GM18520 (cell line): ENCODE measurements around the gene SMAD3.
A peak's percentile ranks its signal among the peaks of the same experiment; 100 is the strongest.
"Not testable (repeated sequence)": the region's sequence is repeated elsewhere in the genome, so short reads cannot be mapped to it uniquely, and the experiment has no call there.

ENCODE experiments used
- ATAC-seq: cut with Tn5 transposase; IDR thresholded peaks from one replicate; pipeline ENCODE4 v1.9.1; 2021; ENCODE audit not compliant: unreplicated experiment

The SMAD3 gene

DNA sequence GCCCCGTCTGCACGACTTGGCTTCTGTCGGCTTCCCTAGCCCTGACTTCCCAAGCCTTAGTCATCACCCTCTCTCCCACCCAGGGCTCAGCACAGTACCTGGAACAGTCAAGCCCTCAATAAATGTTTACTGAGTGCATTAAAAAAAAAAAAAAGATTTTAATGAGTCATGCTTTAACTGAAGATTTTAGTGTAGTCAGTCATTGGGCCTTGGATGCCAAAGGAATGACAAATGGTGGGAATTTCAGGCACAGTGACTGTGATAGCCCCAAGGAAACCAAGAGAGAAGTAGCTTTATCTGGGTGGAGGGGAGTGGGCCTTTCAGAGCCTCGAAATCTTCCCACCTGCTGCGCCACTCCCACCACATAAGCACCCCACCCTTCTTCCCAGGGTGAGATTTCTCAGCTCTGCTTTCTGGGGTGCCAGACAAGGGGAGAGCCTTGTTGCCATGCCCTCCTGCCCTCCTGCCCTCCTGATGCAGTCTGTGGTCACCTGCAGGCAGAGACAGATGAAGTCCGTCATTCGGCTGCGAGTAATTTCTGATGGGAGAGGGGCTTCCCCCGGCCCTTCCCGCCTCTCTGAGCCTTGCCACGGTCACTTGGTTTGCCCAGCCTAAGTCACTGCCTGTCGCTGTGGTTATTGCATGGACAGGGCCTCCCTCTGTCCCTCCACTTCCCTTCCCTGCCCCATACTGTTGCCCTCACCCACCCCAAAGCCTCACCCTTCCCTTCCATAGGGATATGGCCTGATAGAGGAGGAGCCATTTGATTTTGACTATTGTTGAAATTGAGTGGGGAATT lies 41.8 kb downstream of the SMAD3 start:
- no peak for ATAC-seq

- no peak for ATAC-seq
These were observed 42.9 kb downstream of the SMAD3 start for GRCh38 chr15:67108122-67108961.

DNA sequence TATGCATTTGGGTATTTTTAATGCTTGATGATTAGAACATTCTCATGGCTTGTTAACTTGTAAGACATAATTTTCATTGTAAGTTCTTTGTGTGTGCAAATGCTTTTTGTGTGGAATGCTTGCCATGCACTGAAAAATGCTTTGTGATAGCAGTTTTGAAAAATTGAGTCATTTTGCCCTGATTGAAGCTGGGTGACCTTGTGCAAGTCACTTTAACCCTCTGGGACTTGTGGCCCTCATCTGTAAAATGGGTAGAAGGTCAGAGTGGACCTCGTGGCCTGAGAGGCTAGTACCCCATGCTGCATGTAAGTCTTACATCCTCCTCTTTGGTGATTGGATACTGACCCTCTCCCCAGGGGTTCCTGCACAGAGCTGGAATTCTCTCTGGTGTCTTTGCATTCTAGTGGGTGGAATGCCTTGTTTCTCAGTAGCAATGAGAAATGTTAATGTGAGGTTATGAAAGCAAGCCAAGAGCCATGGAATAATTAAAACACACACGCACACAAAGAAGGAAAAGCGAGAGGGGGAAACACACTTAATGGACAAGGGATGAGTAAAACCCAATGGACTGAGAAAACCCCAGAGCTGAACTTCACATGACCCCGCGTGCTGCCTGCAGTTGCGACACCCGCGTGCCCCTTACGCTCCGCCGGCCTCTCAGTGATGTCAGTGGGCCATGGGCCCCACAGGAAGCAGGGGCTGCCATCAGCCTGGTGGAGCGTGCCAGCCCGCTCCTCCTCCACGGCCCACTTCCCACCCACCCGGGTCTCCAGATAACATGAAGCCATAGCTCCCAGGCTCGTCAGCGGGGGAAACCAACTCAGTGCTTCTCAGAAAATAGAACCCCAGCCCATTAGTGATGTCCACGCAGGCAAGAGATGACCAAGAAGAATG lies 44.0 kb downstream of the SMAD3 start:
- no peak for ATAC-seq

DNA sequence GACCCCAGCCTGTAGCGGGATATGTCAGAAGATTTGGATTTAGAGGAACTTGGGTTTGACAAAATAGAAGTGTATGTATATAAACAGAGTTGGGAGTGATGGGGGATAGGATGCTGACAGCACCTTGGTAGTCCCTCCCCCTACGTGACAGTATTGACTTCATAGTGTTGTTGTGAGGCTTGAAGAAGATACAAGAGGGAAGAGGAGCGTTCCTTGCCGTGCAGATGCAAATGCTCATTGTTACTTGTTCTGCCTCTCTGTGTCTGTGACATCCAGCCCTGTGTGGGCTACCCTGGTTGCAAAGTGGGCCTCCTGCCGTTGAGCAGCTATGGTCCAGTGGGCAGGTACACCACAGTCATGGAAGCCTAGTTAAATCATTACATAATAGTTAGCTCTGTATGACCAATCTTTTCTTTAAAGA lies 45.0 kb downstream of the SMAD3 start:
- no peak for ATAC-seq

DNA sequence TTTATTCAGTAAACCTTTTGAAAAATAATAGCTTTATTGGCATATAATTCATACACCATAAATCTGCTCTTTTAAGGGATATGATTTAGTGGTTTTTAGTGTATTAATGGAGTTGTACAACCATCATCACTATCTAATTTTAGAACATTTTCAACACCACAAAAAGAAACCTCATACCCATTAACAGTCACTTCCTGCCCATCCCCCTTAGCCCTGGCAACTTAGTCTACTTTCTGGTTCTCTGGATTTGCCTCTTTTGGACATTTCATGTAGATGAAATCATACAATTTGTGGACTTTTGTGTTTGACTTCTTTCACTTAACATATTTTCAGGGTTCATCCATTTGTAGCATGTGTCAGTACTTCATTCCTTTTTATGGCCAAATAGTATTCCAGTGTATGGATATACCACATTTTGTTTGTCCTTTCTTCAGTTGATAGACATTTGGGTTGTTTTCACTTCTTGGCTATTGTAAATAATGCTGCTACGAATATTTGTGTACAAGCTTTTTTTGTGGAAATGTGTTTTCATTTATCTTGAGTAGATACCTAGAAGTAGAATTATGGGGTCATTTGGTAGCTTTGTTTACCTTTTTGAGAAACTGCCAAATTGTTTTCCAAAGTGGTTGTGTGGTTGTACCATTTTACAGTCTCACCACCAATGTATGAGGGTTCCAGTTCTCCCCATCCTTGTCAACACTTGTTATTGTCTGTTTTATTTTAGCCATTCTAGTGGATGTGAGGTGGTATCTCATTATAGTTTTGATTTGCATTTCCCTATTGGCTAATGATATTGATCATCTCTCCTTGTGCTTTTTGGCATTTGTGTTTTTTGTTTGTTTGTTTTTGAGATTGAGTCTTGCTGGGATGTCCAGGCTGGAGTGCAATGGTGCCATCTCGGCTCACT lies 45.8 kb downstream of the SMAD3 start:
- no peak for ATAC-seq

DNA sequence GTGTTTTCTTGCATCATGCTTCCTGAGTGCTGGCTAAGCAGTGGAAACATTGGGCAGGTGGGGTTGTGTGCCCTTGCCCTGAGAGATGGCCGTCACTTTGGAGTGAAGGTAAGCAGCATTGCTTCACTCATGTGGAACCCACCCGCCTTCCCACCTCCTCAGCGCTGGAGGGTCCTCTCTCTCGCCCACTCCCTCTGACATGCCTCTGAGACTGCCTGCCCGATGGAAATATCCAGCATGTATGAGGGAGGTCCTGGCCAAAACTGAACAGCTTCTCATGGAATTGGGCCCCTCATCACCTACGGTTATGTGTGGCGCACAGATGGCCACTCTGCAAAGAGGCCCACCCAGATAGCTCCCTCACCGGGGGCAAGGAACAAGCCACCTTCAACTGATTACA lies 48.6 kb downstream of the SMAD3 start:
- no peak for ATAC-seq

- no peak for ATAC-seq
These were observed 49.6 kb downstream of the SMAD3 start for GRCh38 chr15:67114846-67115585.

- ATAC-seq: no peak
These were observed 50.2 kb downstream of the SMAD3 start for GRCh38 chr15:67115586-67115969.

DNA sequence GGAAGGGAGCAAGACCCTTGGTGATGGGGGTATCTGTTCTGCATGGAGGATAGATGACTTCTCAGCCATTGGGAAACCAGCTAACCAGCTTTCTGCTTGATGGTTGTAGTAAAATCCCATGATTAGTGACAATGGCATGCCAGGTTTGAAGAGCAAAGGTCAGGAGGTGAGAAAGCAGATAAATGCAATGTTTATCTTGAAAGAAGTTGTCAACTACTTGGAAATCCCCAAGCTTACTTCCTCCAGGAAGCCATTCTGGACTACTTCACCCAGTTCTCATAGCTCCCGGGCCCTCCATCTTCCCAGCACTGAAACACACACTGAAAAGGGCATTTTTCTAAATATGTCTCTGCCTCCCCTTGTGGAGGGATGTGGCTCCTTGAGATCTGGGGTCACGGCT lies 51.3 kb downstream of the SMAD3 start:
- no peak for ATAC-seq

DNA sequence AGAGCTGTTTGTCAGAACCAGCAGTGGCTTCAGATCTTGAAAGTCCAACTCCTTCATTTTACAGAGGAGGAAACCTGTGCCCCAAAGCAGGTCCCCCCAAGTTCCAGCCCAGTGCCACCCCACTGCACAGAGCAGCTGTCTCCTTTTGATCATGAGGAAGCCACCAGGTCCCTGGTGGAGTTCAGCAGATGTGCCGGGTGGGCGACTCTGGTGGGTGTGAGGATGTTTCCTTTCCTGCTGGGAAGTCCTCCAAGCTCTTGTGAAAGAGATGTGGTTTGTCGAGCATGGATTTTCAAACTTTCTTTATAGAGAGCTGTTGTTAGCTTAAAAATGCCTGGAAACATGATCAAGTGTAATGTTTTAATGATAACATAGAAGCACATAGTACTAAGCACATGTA lies 52.0 kb downstream of the SMAD3 start:
- no peak for ATAC-seq

DNA sequence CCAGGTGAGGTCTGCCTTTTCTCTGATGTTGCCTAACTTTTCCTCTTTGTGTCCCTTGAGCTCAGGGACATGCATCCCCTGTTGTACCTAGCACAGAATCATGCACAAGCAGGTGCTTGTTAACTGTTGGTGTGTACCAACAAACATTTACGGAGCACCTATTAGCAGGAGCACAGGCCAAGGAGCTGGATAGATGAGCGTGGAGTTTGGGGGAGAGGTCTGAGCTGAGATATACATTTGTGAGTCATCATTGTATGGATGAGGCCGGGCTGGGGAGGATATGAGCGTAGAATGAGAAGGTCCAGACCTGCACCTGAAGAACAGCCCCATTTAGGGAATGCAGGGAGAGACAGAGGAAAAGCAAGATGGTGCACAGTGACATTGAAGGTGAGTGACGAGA lies 53.4 kb downstream of the SMAD3 start:
- ATAC-seq: no peak

DNA sequence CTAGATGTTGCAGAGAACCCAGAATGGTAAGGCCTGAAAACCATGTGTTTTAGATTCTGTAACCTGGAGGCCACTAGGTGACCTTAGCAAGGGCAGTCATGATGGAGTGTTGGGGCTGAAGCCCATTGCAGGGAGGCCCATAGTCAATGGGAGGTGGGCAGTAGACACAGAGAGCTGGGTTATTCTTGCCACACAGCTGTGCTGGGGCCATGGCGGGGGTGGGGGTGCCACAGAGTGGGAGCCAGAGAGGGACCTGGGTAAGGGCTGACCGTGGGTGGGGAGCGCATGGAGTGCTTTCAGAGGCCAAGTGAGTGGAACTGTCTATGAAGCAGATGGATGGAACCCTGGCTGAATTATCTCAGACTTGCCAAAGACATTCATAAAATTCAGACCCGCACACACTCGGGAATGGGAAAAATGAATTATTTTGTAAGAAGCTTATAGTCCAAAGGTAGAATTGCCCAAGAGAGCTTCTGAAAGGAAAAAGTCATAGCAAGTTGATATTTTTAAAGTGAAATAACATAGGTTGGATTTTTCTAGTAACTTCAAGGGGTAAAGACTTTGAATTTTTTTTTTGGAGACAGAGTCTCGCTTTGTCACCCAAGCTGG lies 53.9 kb downstream of the SMAD3 start:
- no peak for ATAC-seq

DNA sequence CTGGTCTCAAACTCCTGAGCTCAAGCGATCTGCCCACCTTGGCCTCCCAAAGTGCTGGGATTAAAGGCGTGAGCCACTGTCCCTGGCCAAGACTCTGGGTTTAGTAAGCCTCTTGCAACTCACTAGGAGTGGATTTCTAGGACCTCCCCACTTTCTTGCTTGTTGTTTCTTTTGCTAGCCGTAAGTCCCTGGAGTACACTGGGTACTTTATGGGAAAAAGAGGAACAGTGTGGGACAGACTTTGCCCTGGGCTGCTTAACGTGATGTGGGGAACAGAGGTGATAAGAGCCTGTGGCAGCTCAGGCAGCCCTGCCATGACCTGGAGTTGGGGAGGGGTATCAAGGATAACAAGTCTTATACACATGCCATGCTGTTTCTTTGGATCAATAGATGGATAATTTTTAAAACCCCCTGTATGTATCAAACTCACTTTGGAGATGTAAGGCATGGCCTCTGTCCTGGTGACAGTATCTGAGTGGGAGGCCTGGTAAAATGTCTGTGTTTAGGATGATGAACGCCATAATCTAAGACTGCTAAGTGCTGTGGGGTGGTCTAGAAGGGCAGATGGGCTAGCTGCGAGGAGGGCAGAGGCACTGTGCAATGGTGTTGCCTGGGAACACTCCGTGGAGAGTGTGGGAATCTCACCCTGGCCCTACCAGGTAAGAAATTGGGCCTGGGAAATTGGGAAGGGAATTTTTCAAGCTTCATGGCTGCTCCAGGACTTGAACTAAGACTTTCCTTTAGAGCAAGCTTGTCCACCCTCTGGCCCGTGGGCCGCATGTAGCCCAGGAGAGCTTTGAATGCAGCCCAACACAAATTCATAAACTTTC lies 54.8 kb downstream of the SMAD3 start:
- no peak for ATAC-seq

GRCh38 chr15:67120839-67121643 lies 55.6 kb downstream of the SMAD3 start:
- ATAC-seq: peak; percentile 61

DNA sequence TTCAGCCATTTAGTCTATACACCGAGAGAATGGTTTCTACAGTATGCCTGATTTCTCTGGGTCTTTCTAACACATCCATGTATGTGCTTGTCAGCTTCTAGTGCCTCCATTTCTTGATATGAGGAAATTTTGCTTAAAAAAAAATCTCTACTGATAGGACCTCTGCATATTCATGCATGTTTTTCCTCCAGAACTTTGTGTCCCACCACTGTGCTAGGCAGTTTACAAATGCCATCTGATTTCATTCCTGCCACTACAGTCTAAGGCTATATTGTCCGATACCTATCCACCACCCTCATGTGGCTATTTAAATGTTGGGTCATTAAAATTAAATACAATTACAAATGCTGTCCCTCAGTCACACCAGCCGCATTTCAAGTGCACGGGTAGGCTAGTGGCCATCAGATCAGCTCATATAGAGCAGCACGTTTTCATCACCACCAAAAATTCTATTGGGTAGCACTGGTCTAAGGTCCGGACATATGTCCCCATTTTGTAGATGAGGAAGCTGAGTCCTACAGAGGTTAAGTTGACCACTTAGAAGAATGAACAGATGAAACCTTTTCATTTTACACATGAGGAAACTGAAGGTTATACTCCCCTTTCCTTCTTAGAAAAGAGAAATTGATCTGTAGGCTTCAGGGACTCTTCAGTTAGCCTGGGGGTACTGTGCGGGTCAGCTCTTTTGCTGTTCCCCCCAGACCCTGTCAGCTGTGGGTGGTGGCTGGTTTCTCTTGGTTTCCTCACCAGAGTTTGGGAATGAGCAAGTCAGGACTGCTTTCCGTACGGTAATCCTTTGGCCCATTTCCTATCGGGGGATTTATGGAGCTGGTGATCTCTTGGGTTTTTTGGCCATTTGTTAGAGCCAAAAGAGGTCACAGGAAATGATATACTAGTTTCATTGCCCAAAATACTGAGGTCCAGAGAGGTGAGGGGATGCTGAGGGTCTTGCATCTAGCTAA lies 56.5 kb downstream of the SMAD3 start:
- no peak for ATAC-seq

DNA sequence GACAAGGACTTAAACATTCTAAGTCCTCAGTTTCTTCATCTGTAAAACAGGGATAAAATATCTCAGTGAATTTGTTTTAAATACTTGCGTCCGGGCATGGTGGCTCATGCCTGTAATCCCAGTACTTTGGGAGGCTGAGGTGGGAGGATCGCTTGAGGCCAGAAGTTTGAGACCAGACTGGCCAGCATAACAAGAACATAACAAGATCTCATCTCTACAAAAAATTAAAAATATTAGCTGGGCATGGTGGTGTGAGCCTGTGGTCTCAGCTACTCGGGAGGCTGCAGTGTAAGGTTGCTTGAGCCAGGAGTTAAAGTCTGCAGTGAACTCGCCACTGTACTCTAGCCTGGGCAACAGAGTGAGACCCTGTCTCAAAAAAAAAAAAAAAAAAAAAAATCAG lies 57.4 kb downstream of the SMAD3 start:
- ATAC-seq: not testable (repeated sequence)
